H9 (cell line): Measurements from ENCODE around the gene GGPS1. TPM values are rescaled to one million over a fixed set of nuclear protein-coding genes. Genes with fewer than 3 reads are reported as not detected.

Experiments used
- DNase-seq: peaks from one replicate; pipeline ENCODE4 v3.0.0-alpha.2; 2017
- H2AFZ ChIP-seq: one replicate; pipeline ENCODE4 v1.6.1; 2013; ENCODE audit warnings: mild to moderate bottlenecking, low read length, control low read depth, moderate library complexity
- H2AK5ac ChIP-seq: 2 replicates; pipeline ENCODE4 v1.6.1; 2013; ENCODE audit warnings: low read length, control low read depth, mixed read lengths; ENCODE audit not compliant: insufficient read length
- H2BK120ac ChIP-seq: one replicate; pipeline ENCODE4 v1.6.1; 2013; ENCODE audit warnings: low read depth, mild to moderate bottlenecking, low read length, control low read depth, inconsistent platforms; ENCODE audit not compliant: poor library complexity, severe bottlenecking
- H2BK12ac ChIP-seq: 2 replicates; pipeline ENCODE4 v1.6.1; 2013; ENCODE audit warnings: low read length, control low read depth, mixed read lengths, low read depth; ENCODE audit not compliant: insufficient read length
- H2BK15ac ChIP-seq: 2 replicates; pipeline ENCODE4 v1.6.1; 2013; ENCODE audit warnings: low read depth, low read length, control low read depth
- H2BK20ac ChIP-seq: one replicate; pipeline ENCODE4 v1.6.1; 2013; ENCODE audit warnings: low read depth, mild to moderate bottlenecking, low read length, control low read depth, inconsistent platforms; ENCODE audit not compliant: poor library complexity, severe bottlenecking
- H2BK5ac ChIP-seq: 2 replicates; pipeline ENCODE4 v1.6.1; 2013; ENCODE audit warnings: low read length, control low read depth, mixed read lengths; ENCODE audit not compliant: insufficient read length
- H3K14ac ChIP-seq: 2 replicates; pipeline ENCODE4 v1.6.1; 2013; ENCODE audit warnings: low read length, control low read depth; ENCODE audit not compliant: insufficient read depth
- H3K18ac ChIP-seq: 2 replicates; pipeline ENCODE4 v1.6.1; 2013; ENCODE audit warnings: low read depth, mild to moderate bottlenecking, mixed read lengths, low read length, control low read depth; ENCODE audit not compliant: insufficient read length
- H3K23ac ChIP-seq: 2 replicates; pipeline ENCODE4 v1.6.1; 2013; ENCODE audit warnings: low read length, control low read depth, mixed read lengths, low read depth; ENCODE audit not compliant: insufficient read length
- H3K23me2 ChIP-seq: 2 replicates; pipeline ENCODE4 v1.6.1; 2013; ENCODE audit warnings: low read depth, mild to moderate bottlenecking, mixed read lengths, low read length, control low read depth; ENCODE audit not compliant: insufficient read length, poor library complexity, severe bottlenecking
- H3K27ac ChIP-seq: 2 replicates; pipeline ENCODE4 v1.5.1; 2013; ENCODE audit warnings: low read length, control low read depth, mixed read lengths, low read depth; ENCODE audit not compliant: insufficient read length
- H3K27me3 ChIP-seq: 2 replicates; pipeline ENCODE4 v1.6.1; 2013; ENCODE audit warnings: low read length, control low read depth, inconsistent platforms; ENCODE audit not compliant: insufficient read depth
- H3K4ac ChIP-seq: 2 replicates; pipeline ENCODE4 v1.6.1; 2013; ENCODE audit warnings: low read depth, mild to moderate bottlenecking, control low read depth, inconsistent platforms, low read length, moderate library complexity
- H3K4me1 ChIP-seq: 2 replicates; pipeline ENCODE4 v1.6.1; 2013; ENCODE audit warnings: low read length, control low read depth, inconsistent platforms; ENCODE audit not compliant: insufficient read depth
- H3K4me2 ChIP-seq: 2 replicates; pipeline ENCODE4 v1.6.1; 2013; ENCODE audit warnings: low read length, control low read depth, mixed read lengths; ENCODE audit not compliant: insufficient read length, insufficient read depth
- H3K56ac ChIP-seq: 2 replicates; pipeline ENCODE4 v1.6.1; 2013; ENCODE audit warnings: low read depth, mild to moderate bottlenecking, mixed read lengths, low read length, control low read depth; ENCODE audit not compliant: insufficient read length
- H3K79me1 ChIP-seq: 2 replicates; pipeline ENCODE4 v1.6.1; 2013; ENCODE audit warnings: low read depth, mild to moderate bottlenecking, moderate library complexity, low read length, control low read depth, inconsistent platforms; ENCODE audit not compliant: insufficient read depth, poor library complexity, severe bottlenecking
- H3K79me2 ChIP-seq: 2 replicates; pipeline ENCODE4 v1.6.1; 2013; ENCODE audit warnings: low read length, control low read depth, inconsistent platforms; ENCODE audit not compliant: insufficient read depth
- H3K9ac ChIP-seq: 2 replicates; pipeline ENCODE4 v1.6.1; 2013; ENCODE audit warnings: low read length, control low read depth, mixed read lengths; ENCODE audit not compliant: insufficient read length; ENCODE audit errors: extremely low read depth
- H3K9me3 ChIP-seq: one replicate; pipeline ENCODE4 v1.6.1; 2013; ENCODE audit warnings: low read depth, low read length, inconsistent platforms; ENCODE audit not compliant: control insufficient read depth
- H3T11ph ChIP-seq: one replicate; pipeline ENCODE4 v1.6.1; 2013; ENCODE audit warnings: mild to moderate bottlenecking, low read length, control low read depth, inconsistent platforms
- H4K20me1 ChIP-seq: one replicate; pipeline ENCODE4 v1.6.1; 2013; ENCODE audit not compliant: control insufficient read depth, insufficient read length, insufficient read depth
- H4K5ac ChIP-seq: 2 replicates; pipeline ENCODE4 v1.6.1; 2013; ENCODE audit warnings: low read depth, mild to moderate bottlenecking, mixed read lengths, low read length, control low read depth; ENCODE audit not compliant: insufficient read length
- H4K8ac ChIP-seq: replicated peaks from 2 replicates; pipeline ENCODE4 v1.6.1; 2013; ENCODE audit warnings: low read length, control low read depth, mixed read lengths, low read depth; ENCODE audit not compliant: insufficient read length
- H4K91ac ChIP-seq: 2 replicates; pipeline ENCODE4 v1.6.1; 2013; ENCODE audit warnings: low read depth, mild to moderate bottlenecking, moderate library complexity, mixed read lengths, low read length, control low read depth; ENCODE audit not compliant: insufficient read length
- H3K27ac Mint-ChIP-seq, 3 experiments: 2 replicates in 2 of 3; 3 replicates in 1 of 3; pipeline ENCODE4 v1.8.0; 2020 to 2021; ENCODE audit warnings: mixed read lengths in 3 of 3, mild to moderate bottlenecking in 1 of 3, moderate library complexity in 1 of 3
- H3K27me3 Mint-ChIP-seq: 2 replicates; pipeline ENCODE4 v1.8.0; 2021; ENCODE audit warnings: low read depth, mild to moderate bottlenecking, moderate library complexity, mixed read lengths
- H3K36me3 Mint-ChIP-seq, 3 experiments: 2 replicates in 2 of 3; 3 replicates in 1 of 3; pipeline ENCODE4 v1.8.0; 2020 to 2021; ENCODE audit warnings: low read depth in 3 of 3, mixed read lengths in 3 of 3; ENCODE audit not compliant: insufficient read depth in 1 of 3
- H3K4me1 Mint-ChIP-seq, 2 experiments: 2 replicates each; pipeline ENCODE4 v1.8.0; 2020; ENCODE audit warnings: mixed read lengths in 2 of 2
- H3K4me3 Mint-ChIP-seq, 2 experiments: 2 replicates in 1 of 2; 3 replicates in 1 of 2; pipeline ENCODE4 v1.8.0; 2020 to 2021; ENCODE audit warnings: mild to moderate bottlenecking in 2 of 2, mixed read lengths in 2 of 2, moderate library complexity in 1 of 2
- H3K9me3 Mint-ChIP-seq, 2 experiments: 2 replicates in 1 of 2; 3 replicates in 1 of 2; pipeline ENCODE4 v1.8.0; 2020; ENCODE audit warnings: mild to moderate bottlenecking in 2 of 2, mixed read lengths in 2 of 2, moderate library complexity in 1 of 2
- WGBS: extraction: QIAGEN DNeasy Blood & Tissue Kit; methylation state at CpG from one replicate; pipeline ENCODE4 v1.1.7; 2013; ENCODE audit warnings: missing lambda C conversion rate, low lambda C conversion rate, mixed read lengths; ENCODE audit not compliant: insufficient read length; ENCODE audit errors: extremely low coverage; 5-methylcytosine and 5-hydroxymethylcytosine counted together
- total RNA-seq: library from RNA; stranded (reverse); gene quantifications from 2 replicates; pipeline ENCODE4 v1.2.1, GENCODE V29; 2021
- TF ChIP-seq, protein P1 (sequence below): fragments of 200-600 bp; sonication (generic); conservative IDR thresholded peaks from 3 replicates; pipeline ENCODE4 v1.8.0; 2021; ENCODE audit warnings: antibody characterized with exemption, mild to moderate bottlenecking

Gene GGPS1
- total RNA-seq, 1 experiment from 2014 or later = 44.7 TPM

DNA sequence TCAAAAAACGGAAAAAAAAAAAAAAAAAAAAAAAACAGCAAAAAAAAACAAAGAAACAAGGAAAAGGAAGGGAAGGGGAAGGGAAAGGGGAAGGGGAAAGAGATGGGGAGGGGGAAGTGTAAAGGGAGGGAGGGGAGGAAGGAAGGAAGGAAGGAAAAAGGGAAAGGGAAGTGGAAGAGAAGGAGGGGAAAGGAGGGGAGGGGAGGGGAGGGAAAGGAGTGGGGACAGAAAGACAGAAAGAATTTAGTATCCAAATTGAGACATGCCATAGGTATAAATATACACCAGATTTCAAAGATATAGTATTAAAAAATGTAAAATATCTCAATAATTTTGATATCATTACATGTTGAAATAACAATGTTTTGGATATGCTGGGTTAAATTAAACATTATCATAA lies 26.2 kb upstream of the GGPS1 start:
- H3K56ac ChIP-seq = no peak overlapping the region
- H3K79me1 ChIP-seq = peaks cover 5% of the 10 kb centered on the region
- H3K9me3 ChIP-seq = no peaks in the 10 kb centered on the region
- no peaks in the 10 kb centered on the region for H3K4me1 ChIP-seq
- H3K4me2 ChIP-seq = no peak overlapping the region
- H2AK5ac ChIP-seq = no peak overlapping the region
- H4K5ac ChIP-seq = no peak overlapping the region
- TF ChIP-seq, protein P1, sequence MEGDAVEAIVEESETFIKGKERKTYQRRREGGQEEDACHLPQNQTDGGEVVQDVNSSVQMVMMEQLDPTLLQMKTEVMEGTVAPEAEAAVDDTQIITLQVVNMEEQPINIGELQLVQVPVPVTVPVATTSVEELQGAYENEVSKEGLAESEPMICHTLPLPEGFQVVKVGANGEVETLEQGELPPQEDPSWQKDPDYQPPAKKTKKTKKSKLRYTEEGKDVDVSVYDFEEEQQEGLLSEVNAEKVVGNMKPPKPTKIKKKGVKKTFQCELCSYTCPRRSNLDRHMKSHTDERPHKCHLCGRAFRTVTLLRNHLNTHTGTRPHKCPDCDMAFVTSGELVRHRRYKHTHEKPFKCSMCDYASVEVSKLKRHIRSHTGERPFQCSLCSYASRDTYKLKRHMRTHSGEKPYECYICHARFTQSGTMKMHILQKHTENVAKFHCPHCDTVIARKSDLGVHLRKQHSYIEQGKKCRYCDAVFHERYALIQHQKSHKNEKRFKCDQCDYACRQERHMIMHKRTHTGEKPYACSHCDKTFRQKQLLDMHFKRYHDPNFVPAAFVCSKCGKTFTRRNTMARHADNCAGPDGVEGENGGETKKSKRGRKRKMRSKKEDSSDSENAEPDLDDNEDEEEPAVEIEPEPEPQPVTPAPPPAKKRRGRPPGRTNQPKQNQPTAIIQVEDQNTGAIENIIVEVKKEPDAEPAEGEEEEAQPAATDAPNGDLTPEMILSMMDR = no peak
- H3K4me3 Mint-ChIP-seq = no peak overlapping the region
- H3K9me3 Mint-ChIP-seq = peaks cover 5 to 9% of the 10 kb centered on the region in 2 experiments; a peak in 4 of 5 replicates
- no peak for DNase-seq
- H3K27me3 ChIP-seq = no peaks in the 10 kb centered on the region
- H4K8ac ChIP-seq = no peak overlapping the region
- H2BK20ac ChIP-seq = no peak overlapping the region
- no peak overlapping the region for H3T11ph ChIP-seq
- H3K79me2 ChIP-seq = peaks cover 40% of the 10 kb centered on the region; the same call in 1 of the 2 replicates
- no peak overlapping the region for H2BK120ac ChIP-seq
- H4K91ac ChIP-seq = no peak overlapping the region
- peaks cover 13 to 27% (median 17%) of the 10 kb centered on the region in 3 experiments for H3K36me3 Mint-ChIP-seq
- no peaks in the 10 kb centered on the region for H4K20me1 ChIP-seq
- H3K23me2 ChIP-seq = no peaks in the 10 kb centered on the region
- no peak overlapping the region for H2AFZ ChIP-seq
- no peak overlapping the region for H3K9ac ChIP-seq
- no peak overlapping the region for H3K23ac ChIP-seq
- H3K18ac ChIP-seq = no peak overlapping the region
- no peak overlapping the region for H3K27ac ChIP-seq
- H3K14ac ChIP-seq = no peak overlapping the region
- peaks cover 10 to 13% of the 10 kb centered on the region in 2 experiments for H3K4me1 Mint-ChIP-seq
- no peak overlapping the region for H3K4ac ChIP-seq
- H2BK15ac ChIP-seq = no peak overlapping the region
- H2BK12ac ChIP-seq = no peak overlapping the region
- no peak overlapping the region for H2BK5ac ChIP-seq
- H3K27me3 Mint-ChIP-seq = no peaks in the 10 kb centered on the region
- WGBS = no CpG with 5 or more reads among the region's 1 CpG
- H3K27ac Mint-ChIP-seq = no peak overlapping the region
